ENCODE data around the gene LTBP4.

The LTBP4 gene

DNA sequence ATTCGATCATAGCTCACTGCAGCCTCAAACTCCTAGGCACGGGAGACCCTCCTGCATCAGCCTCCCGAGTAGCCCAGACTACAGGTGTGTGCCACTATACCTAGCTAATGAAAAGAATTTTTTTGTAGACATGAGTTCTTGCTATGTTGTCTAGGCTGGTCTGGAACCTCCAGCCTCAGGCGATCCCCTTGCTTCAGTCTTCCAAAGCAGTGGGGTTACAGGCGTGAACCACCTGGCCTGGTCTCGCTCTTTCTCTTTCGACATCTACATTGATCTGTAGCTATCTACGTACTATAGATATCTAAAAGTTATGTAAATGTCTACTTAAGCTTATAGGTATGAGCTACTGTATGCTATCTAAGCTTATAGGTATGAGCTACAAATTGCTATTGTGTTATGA, 56.9 kb downstream of the LTBP4 start (continued):
- TF ChIP-seq, protein P1, sequence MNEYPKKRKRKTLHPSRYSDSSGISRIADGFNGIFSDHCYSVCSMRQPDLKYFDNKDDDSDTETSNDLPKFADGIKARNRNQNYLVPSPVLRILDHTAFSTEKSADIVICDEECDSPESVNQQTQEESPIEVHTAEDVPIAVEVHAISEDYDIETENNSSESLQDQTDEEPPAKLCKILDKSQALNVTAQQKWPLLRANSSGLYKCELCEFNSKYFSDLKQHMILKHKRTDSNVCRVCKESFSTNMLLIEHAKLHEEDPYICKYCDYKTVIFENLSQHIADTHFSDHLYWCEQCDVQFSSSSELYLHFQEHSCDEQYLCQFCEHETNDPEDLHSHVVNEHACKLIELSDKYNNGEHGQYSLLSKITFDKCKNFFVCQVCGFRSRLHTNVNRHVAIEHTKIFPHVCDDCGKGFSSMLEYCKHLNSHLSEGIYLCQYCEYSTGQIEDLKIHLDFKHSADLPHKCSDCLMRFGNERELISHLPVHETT (tag by site-specific recombination; IDR thresholded peaks at IDR 0.05): no peak
- TF ChIP-seq, protein P2, sequence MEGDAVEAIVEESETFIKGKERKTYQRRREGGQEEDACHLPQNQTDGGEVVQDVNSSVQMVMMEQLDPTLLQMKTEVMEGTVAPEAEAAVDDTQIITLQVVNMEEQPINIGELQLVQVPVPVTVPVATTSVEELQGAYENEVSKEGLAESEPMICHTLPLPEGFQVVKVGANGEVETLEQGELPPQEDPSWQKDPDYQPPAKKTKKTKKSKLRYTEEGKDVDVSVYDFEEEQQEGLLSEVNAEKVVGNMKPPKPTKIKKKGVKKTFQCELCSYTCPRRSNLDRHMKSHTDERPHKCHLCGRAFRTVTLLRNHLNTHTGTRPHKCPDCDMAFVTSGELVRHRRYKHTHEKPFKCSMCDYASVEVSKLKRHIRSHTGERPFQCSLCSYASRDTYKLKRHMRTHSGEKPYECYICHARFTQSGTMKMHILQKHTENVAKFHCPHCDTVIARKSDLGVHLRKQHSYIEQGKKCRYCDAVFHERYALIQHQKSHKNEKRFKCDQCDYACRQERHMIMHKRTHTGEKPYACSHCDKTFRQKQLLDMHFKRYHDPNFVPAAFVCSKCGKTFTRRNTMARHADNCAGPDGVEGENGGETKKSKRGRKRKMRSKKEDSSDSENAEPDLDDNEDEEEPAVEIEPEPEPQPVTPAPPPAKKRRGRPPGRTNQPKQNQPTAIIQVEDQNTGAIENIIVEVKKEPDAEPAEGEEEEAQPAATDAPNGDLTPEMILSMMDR (tag by site-specific recombination; IDR thresholded peaks at IDR 0.05): no peak
- TF ChIP-seq, protein P3, sequence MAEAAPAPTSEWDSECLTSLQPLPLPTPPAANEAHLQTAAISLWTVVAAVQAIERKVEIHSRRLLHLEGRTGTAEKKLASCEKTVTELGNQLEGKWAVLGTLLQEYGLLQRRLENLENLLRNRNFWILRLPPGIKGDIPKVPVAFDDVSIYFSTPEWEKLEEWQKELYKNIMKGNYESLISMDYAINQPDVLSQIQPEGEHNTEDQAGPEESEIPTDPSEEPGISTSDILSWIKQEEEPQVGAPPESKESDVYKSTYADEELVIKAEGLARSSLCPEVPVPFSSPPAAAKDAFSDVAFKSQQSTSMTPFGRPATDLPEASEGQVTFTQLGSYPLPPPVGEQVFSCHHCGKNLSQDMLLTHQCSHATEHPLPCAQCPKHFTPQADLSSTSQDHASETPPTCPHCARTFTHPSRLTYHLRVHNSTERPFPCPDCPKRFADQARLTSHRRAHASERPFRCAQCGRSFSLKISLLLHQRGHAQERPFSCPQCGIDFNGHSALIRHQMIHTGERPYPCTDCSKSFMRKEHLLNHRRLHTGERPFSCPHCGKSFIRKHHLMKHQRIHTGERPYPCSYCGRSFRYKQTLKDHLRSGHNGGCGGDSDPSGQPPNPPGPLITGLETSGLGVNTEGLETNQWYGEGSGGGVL (tag by site-specific recombination; IDR thresholded peaks at IDR 0.05): no peak

DNA sequence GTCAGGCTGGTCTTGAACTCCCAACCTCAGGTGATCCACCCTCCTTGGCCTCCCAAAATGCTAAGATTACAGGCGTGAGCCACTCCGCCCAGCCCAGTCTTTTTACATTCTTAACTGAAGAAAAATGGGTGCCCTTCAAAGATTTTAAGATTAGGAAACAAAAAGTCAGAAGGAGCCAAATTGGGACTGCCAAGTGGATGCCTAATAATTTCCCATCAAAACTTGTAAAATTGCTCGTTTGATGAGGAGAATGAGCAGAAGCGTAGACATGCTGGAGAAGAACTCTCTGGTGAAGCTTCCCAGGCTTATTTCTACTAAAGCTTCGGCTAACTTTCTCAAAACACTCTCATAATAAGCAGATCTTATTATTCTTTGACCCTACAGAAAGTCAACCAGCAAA, 57.9 kb downstream of the LTBP4 start:
- H3K27ac ChIP-seq (ENCODE audit: extremely low read depth, low read depth, low read length): no peak overlapping the region
- no peaks in the 10 kb centered on the region for H3K9me3 ChIP-seq (ENCODE audit: control insufficient read depth, insufficient read depth, low read depth, low read length)
- H3K36me3 ChIP-seq (ENCODE audit: control insufficient read depth in 2 of 2, insufficient read depth in 1 of 2, low read length in 2 of 2): no peaks in the 10 kb centered on the region
- no peak overlapping the region for H3K4me3 ChIP-seq (ENCODE audit: low read depth, low read length)
- ChIA-PET CTCF (interaction anchor here (0.6 to 4.6 kb wide), 6 partner anchors 24 to 502 kb away, joined by 3 to 49 read pairs (median 4); partner anchors contain the start of gene LTBP4), POLR2A (no interaction called here)
- TF ChIP-seq ZBTB1 (tag by site-specific recombination; IDR thresholded peaks at IDR 0.05): no peak
- no peak for TF ChIP-seq FEZF1 (tag by site-specific recombination; IDR thresholded peaks at IDR 0.05)
- TF ChIP-seq, protein P4, sequence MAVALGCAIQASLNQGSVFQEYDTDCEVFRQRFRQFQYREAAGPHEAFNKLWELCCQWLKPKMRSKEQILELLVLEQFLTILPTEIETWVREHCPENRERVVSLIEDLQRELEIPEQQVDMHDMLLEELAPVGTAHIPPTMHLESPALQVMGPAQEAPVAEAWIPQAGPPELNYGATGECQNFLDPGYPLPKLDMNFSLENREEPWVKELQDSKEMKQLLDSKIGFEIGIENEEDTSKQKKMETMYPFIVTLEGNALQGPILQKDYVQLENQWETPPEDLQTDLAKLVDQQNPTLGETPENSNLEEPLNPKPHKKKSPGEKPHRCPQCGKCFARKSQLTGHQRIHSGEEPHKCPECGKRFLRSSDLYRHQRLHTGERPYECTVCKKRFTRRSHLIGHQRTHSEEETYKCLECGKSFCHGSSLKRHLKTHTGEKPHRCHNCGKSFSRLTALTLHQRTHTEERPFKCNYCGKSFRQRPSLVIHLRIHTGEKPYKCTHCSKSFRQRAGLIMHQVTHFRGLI (tag by site-specific recombination; IDR thresholded peaks at IDR 0.05): no peak
- no peak for TF ChIP-seq ZIC2 (tag by site-specific recombination; IDR thresholded peaks at IDR 0.05)
- no peak for TF ChIP-seq ZNF146 (tag by site-specific recombination; IDR thresholded peaks at IDR 0.05)
- no peak for TF ChIP-seq ZNF768 (tag by site-specific recombination; IDR thresholded peaks at IDR 0.05)
- TF ChIP-seq, protein P5, sequence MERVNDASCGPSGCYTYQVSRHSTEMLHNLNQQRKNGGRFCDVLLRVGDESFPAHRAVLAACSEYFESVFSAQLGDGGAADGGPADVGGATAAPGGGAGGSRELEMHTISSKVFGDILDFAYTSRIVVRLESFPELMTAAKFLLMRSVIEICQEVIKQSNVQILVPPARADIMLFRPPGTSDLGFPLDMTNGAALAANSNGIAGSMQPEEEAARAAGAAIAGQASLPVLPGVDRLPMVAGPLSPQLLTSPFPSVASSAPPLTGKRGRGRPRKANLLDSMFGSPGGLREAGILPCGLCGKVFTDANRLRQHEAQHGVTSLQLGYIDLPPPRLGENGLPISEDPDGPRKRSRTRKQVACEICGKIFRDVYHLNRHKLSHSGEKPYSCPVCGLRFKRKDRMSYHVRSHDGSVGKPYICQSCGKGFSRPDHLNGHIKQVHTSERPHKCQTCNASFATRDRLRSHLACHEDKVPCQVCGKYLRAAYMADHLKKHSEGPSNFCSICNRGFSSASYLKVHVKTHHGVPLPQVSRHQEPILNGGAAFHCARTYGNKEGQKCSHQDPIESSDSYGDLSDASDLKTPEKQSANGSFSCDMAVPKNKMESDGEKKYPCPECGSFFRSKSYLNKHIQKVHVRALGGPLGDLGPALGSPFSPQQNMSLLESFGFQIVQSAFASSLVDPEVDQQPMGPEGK (tag by site-specific recombination; IDR thresholded peaks at IDR 0.05): no peak
- no peak for TF ChIP-seq ZNF776 (tag by site-specific recombination; IDR thresholded peaks at IDR 0.05; ENCODE audit: borderline replicate concordance)
- TF ChIP-seq YY1 (tag by site-specific recombination; IDR thresholded peaks at IDR 0.05): no peak
- TF ChIP-seq ZNF404 (tag by site-specific recombination; IDR thresholded peaks at IDR 0.05): no peak
- TF ChIP-seq, protein P3 (tag by site-specific recombination; IDR thresholded peaks at IDR 0.05): no peak
- TF ChIP-seq MYNN (tag by site-specific recombination; IDR thresholded peaks at IDR 0.05; ENCODE audit: borderline replicate concordance): no peak
- no peak for TF ChIP-seq ZNF37A (tag by site-specific recombination; IDR thresholded peaks at IDR 0.05)
- no peak for TF ChIP-seq KLF1 (tag by site-specific recombination; IDR thresholded peaks at IDR 0.05)
- TF ChIP-seq, protein P6, sequence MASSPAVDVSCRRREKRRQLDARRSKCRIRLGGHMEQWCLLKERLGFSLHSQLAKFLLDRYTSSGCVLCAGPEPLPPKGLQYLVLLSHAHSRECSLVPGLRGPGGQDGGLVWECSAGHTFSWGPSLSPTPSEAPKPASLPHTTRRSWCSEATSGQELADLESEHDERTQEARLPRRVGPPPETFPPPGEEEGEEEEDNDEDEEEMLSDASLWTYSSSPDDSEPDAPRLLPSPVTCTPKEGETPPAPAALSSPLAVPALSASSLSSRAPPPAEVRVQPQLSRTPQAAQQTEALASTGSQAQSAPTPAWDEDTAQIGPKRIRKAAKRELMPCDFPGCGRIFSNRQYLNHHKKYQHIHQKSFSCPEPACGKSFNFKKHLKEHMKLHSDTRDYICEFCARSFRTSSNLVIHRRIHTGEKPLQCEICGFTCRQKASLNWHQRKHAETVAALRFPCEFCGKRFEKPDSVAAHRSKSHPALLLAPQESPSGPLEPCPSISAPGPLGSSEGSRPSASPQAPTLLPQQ (tag by site-specific recombination; IDR thresholded peaks at IDR 0.05): no peak
- no peak for TF ChIP-seq ZNF48 (tag by site-specific recombination; IDR thresholded peaks at IDR 0.05)
- TF ChIP-seq ZNF664 (tag by site-specific recombination; IDR thresholded peaks at IDR 0.05): no peak
- TF ChIP-seq ZNF791 (tag by site-specific recombination; IDR thresholded peaks at IDR 0.05): no peak
- peaks cover 8% of the 10 kb centered on the region for H3K4me1 ChIP-seq (ENCODE audit: control insufficient read depth, insufficient read depth, low read length)
